Upper lobe of right lung (tissue), 1 donor: ENCODE results near the gene CDH13. TPM values are rescaled to one million over a fixed set of nuclear protein-coding genes. Genes with fewer than 3 reads are reported as not detected.

ENCODE experiments used
- ATAC-seq: fragments of 200-7000 bp; cut with Tn5 transposase; one replicate; pipeline ENCODE4 v1.9.1; 2020; ENCODE audit warnings: mild to moderate bottlenecking, moderate library complexity
- DNase-seq: peaks from one replicate; pipeline ENCODE4 v3.0.0-alpha.2; 2020
- H3K27ac ChIP-seq: fragments of 200-600 bp; one replicate; pipeline ENCODE4 v1.8.0; 2022
- H3K27me3 ChIP-seq: fragments of 200-600 bp; one replicate; pipeline ENCODE4 v1.8.0; 2022; ENCODE audit warnings: mild to moderate bottlenecking
- H3K36me3 ChIP-seq: fragments of 200-600 bp; one replicate; pipeline ENCODE4 v1.8.0; 2022
- H3K4me1 ChIP-seq: fragments of 200-600 bp; one replicate; pipeline ENCODE4 v1.8.0; 2022
- H3K4me3 ChIP-seq: fragments of 200-600 bp; one replicate; pipeline ENCODE4 v1.8.0; 2022; ENCODE audit warnings: mild to moderate bottlenecking
- H3K9me3 ChIP-seq: fragments of 200-600 bp; one replicate; pipeline ENCODE4 v1.8.0; 2022
- CTCF ChIP-seq: fragments of 200-600 bp; IDR thresholded peaks from one replicate; pipeline ENCODE4 v1.8.0; 2022; ENCODE audit warnings: antibody characterized with exemption
- intact Hi-C: fragments of 100-400 bp; cut with DNase I; formaldehyde crosslinking; loops from one replicate; pipeline ENCODE4 v1.11.0; 2022
- total RNA-seq: library from RNA; stranded (reverse); fragmentation: NEBNext Ultra II Directional; extraction: Animal tissue kit (Norgen Biotek cat#: 25700); gene quantifications from one replicate; pipeline ENCODE4 v1.2.1, GENCODE V29; 2021
- donor health status: DM: no; HTN: yes; CAD: no; lungs with severe emphysema.

CDH13 gene
- total RNA-seq, 1 donor from 2014 or later, result 27.2 TPM

DNA sequence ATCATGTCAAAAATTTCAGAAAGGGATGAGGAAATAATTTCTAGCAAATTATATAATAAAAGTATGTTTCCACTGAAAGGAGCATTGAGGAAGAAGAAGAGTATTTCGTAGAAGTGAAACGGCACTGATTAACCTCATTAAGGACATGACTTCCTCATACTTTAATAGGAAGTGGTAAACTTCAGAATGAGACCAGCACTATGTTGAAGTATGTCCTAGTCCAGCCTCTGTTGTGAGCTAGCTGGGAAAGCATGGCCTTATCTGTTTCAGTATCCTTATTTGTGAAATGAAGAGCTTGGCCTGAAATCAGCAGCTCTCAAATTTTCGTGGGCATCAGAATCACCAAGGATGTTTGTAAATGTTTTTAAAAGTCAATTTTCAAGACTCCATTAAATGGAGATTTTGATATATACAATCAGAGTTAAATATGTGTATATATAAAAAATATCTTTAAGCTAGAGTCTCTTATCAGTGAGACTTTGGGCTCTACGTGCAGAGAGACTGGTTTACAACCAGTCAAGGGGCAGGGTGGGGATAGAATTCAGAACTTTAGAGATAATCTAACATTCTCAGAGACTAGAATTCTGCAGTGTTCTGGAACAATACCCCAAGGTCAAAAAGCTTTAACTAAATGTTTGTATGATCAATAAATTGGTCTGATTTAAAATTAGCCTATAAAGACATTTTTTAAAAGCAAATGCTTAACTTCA lies 365.4 kb downstream of the CDH13 start:
- Histone ChIP-seq H3K4me3 (no peak overlapping the region), H3K27ac (no peak overlapping the region), H3K4me1 (peaks cover 4% of the 10 kb centered on the region), H3K36me3 (no peaks in the 10 kb centered on the region), H3K27me3 (no peaks in the 10 kb centered on the region), H3K9me3 (no peaks in the 10 kb centered on the region)
- intact Hi-C loops, result no loop called here
- DNase-seq (no peak), ATAC-seq (no peak)
- no peak for TF ChIP-seq CTCF

DNA sequence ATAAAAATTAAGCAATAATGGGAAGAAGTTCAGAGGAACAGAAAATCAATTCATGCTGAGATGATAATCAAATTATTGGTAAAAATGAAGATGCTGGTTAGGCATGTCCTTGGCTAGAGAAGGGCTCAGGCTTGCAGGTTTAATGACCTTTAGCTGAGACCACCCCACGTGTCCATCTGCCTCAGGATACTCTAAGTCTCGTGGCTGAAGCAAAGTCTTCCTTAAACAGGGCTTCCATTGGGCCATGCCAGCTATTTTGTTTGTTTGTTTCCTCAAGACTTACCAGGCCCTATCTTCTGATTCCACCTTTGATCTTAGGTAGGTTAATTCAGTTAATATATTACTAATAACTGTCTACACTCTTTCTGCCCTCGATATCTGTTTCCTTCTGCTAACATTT lies 366.0 kb downstream of the CDH13 start:
- Histone ChIP-seq H3K27ac (no peak overlapping the region), H3K4me1 (peaks cover 4% of the 10 kb centered on the region), H3K9me3 (no peaks in the 10 kb centered on the region), H3K27me3 (no peaks in the 10 kb centered on the region), H3K4me3 (no peak overlapping the region), H3K36me3 (no peaks in the 10 kb centered on the region)
- no peak for DNase-seq
- no peak for TF ChIP-seq CTCF
- intact Hi-C loops, result no loop called here
- no peak for ATAC-seq

DNA sequence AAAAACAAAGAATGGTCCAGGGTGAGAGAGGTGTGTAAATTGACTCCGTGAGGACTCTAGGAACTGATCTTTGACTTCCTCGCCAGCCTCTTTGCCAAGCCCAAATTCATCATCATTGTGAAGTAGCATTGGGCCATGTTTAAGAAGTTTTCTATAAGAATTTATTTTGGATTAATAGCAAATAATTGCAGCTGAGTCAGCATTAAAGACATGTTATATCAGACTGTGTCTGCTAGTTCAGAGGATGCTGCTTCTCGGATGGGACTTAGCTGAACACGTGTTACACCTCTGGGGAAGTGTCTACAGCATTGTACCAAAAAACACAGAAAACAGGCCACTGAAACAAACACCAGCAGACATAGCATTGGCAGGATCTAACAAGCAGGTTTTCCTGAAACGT lies 366.6 kb downstream of the CDH13 start:
- H3K27me3 ChIP-seq, result no peaks in the 10 kb centered on the region
- peaks cover 4% of the 10 kb centered on the region for H3K4me1 ChIP-seq
- TF ChIP-seq CTCF, result no peak
- no peak overlapping the region for H3K4me3 ChIP-seq
- intact Hi-C loops, result no loop called here
- no peaks in the 10 kb centered on the region for H3K36me3 ChIP-seq
- H3K27ac ChIP-seq, result no peak overlapping the region
- no peaks in the 10 kb centered on the region for H3K9me3 ChIP-seq
- no peak for ATAC-seq
- DNase-seq, result no peak

DNA sequence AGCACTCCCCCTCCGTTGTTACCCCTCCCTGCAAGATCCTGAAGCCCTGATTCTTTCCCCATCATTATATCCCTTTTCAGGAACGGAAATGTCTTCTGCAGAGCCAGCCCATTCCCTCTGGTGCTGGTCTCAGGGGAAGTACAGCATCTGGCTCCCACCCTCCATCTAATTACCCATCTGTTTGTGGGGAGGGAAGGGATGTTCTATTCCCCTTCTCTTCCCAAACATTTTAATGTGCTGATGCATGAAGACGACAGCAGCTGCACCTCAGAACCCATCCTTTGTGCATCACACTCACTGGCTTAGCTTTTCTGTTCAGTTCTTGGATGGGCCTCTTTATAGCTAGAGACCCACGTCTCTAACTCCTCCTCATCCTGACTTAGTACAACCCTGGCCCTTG lies 367.2 kb downstream of the CDH13 start:
- DNase-seq (no peak), ATAC-seq (no peak)
- Histone ChIP-seq H3K4me1 (peaks cover 4% of the 10 kb centered on the region), H3K36me3 (no peaks in the 10 kb centered on the region), H3K27me3 (no peaks in the 10 kb centered on the region), H3K9me3 (no peaks in the 10 kb centered on the region), H3K27ac (no peak overlapping the region), H3K4me3 (no peak overlapping the region)
- TF ChIP-seq CTCF, result no peak
- intact Hi-C loops, result no loop called here

GRCh38 chr16:82995286-82995923 lies 368.6 kb downstream of the CDH13 start:
- no peaks in the 10 kb centered on the region for H3K36me3 ChIP-seq
- intact Hi-C loops, result no loop called here
- no peaks in the 10 kb centered on the region for H3K27me3 ChIP-seq
- TF ChIP-seq CTCF, result no peak
- ATAC-seq (no peak), DNase-seq (no peak)
- no peaks in the 10 kb centered on the region for H3K9me3 ChIP-seq
- peaks cover 4% of the 10 kb centered on the region for H3K4me1 ChIP-seq
- H3K4me3 ChIP-seq, result no peak overlapping the region
- H3K27ac ChIP-seq, result no peak overlapping the region
